B cell (primary cell): ENCODE results near the gene SHMT2. TPM values are rescaled to one million over a fixed set of nuclear protein-coding genes. Genes with fewer than 3 reads are reported as not detected.

ENCODE experiments used
- ATAC-seq: fragments of 200-7000 bp; cut with Tn5 transposase; one replicate; pipeline ENCODE4 v1.10.0; 2021; ENCODE audit warnings: low read depth, mild to moderate bottlenecking, moderate number of reproducible peaks, moderate library complexity
- CTCF ChIA-PET: fragments of 350-600 bp; sonication (Branson Sonifier 250); formaldehyde crosslinking; loops from one replicate; lab custom pipeline; 2021; ENCODE audit warnings: antibody characterized with exemption, inconsistent platforms; lab: Charles Lee
- POLR2A ChIA-PET: fragments of 350-600 bp; sonication (Branson Sonifier 250); formaldehyde crosslinking; loops from one replicate; lab custom pipeline; 2021; ENCODE audit warnings: antibody characterized with exemption; lab: Charles Lee
- DNase-seq: peaks from one replicate; pipeline ENCODE4 v3.0.0; 2013
- H2AFZ ChIP-seq: 2 replicates; pipeline ENCODE4 v1.6.1; 2012; ENCODE audit warnings: mild to moderate bottlenecking, low read depth, low read length; ENCODE audit not compliant: insufficient read depth, poor library complexity, severe bottlenecking
- H3K27ac ChIP-seq, 2 donors: 1 replicate in 1 of 2; 2 replicates in 1 of 2; pipeline ENCODE4 v1.5.1; 2012 to 2013; ENCODE audit warnings: low read length in 2 of 2, mild to moderate bottlenecking in 2 of 2, moderate library complexity in 1 of 2
- H3K27me3 ChIP-seq, 4 experiments: fragments of 200-600 bp in 1 of 4; sonication (generic) in 1 of 4; replicated peaks in 1 of 4; 1 replicate in 2 of 4; 2 replicates in 2 of 4; pipeline versions ENCODE4 v1.6.1 to v1.7.0; 2013 to 2016; ENCODE audit warnings: low read length in 3 of 4, mild to moderate bottlenecking in 2 of 4, mixed read lengths in 1 of 4, moderate library complexity in 1 of 4; ENCODE audit not compliant: insufficient read depth in 4 of 4, control insufficient read depth in 3 of 4; ENCODE audit errors: control extremely low read depth in 1 of 4
- H3K36me3 ChIP-seq, 2 experiments: replicated peaks in 1 of 2; 1 replicate in 1 of 2; 2 replicates in 1 of 2; pipeline versions ENCODE4 v1.6.1 to v1.7.1; 2013; ENCODE audit warnings: low read length in 1 of 2; ENCODE audit not compliant: insufficient read depth in 2 of 2, control insufficient read depth in 1 of 2; ENCODE audit errors: control extremely low read depth in 1 of 2, extremely low read depth in 1 of 2
- H3K4me1 ChIP-seq, 2 donors: fragments of 200-600 bp in 1 of 2; sonication (generic) in 1 of 2; 1 replicate in 1 of 2; 2 replicates in 1 of 2; pipeline versions ENCODE4 v1.5.1 to v1.6.1; 2013 to 2017; ENCODE audit warnings: low read length in 2 of 2; ENCODE audit not compliant: control insufficient read depth in 2 of 2, insufficient read depth in 2 of 2
- H3K4me2 ChIP-seq: replicated peaks from 2 replicates; pipeline ENCODE3; 2012; ENCODE audit warnings: mild to moderate bottlenecking, low read depth, low read length; ENCODE audit not compliant: poor library complexity, severe bottlenecking
- H3K4me3 ChIP-seq, 5 experiments: fragments of 200-600 bp in 1 of 5; sonication (generic) in 1 of 5; 1 replicate in 3 of 5; 2 replicates in 2 of 5; pipeline versions ENCODE4 v1.5.1 to v1.7.0; 2011 to 2016; ENCODE audit warnings: low read length in 4 of 5, mild to moderate bottlenecking in 4 of 5, low read depth in 2 of 5, control low read depth in 1 of 5, moderate library complexity in 1 of 5; ENCODE audit not compliant: insufficient read depth in 1 of 5; ENCODE audit errors: control extremely low read depth in 1 of 5, extremely low read depth in 1 of 5
- H3K79me2 ChIP-seq: fragments of 200-600 bp; sonication (generic); one replicate; pipeline ENCODE4 v1.6.0; 2016; ENCODE audit warnings: low read length; ENCODE audit not compliant: control insufficient read depth, insufficient read depth
- H3K9ac ChIP-seq: fragments of 200-600 bp; sonication (generic); 2 replicates; pipeline ENCODE4 v1.6.1; 2017; ENCODE audit warnings: mild to moderate bottlenecking, low read length, moderate library complexity
- H3K9me3 ChIP-seq, 3 donors: one replicate each; pipeline versions ENCODE4 v1.6.1 to v1.7.1; 2013; ENCODE audit warnings: low read length in 2 of 3; ENCODE audit not compliant: control insufficient read depth in 2 of 3, insufficient read depth in 1 of 3; ENCODE audit errors: control extremely low read depth in 1 of 3
- H4K20me1 ChIP-seq: 2 replicates; pipeline ENCODE4 v1.6.0; 2012; ENCODE audit warnings: mild to moderate bottlenecking, low read length; ENCODE audit not compliant: insufficient read depth, control insufficient read depth, poor library complexity, severe bottlenecking
- H3K27ac Mint-ChIP-seq: one replicate; pipeline ENCODE4 v1.8.0; 2021; ENCODE audit warnings: mixed read lengths
- H3K27me3 Mint-ChIP-seq: one replicate; pipeline ENCODE4 v1.8.0; 2021; ENCODE audit warnings: mixed read lengths
- H3K4me1 Mint-ChIP-seq: one replicate; pipeline ENCODE4 v1.8.0; 2021; ENCODE audit warnings: mixed read lengths
- H3K4me3 Mint-ChIP-seq: one replicate; pipeline ENCODE4 v1.8.0; 2021; ENCODE audit warnings: mixed read lengths
- H3K9me3 Mint-ChIP-seq: one replicate; pipeline ENCODE4 v1.8.0; 2022; ENCODE audit warnings: mixed read lengths; ENCODE audit not compliant: insufficient read depth
- CTCF ChIP-seq: fragments of 200-600 bp; IDR thresholded peaks from one replicate; pipeline ENCODE4 v1.8.0; 2022; ENCODE audit warnings: antibody characterized with exemption, mild to moderate bottlenecking
- EZH2 ChIP-seq: IDR thresholded peaks from 2 replicates; pipeline ENCODE4 v1.6.1; 2012; ENCODE audit warnings: borderline replicate concordance, low read depth, mild to moderate bottlenecking, moderate library complexity, low read length; ENCODE audit not compliant: insufficient read depth, poor library complexity, severe bottlenecking
- WGBS: methylation state at CpG from one replicate; pipeline ENCODE4 v1.1.5; 2013; ENCODE audit warnings: missing lambda C conversion rate; ENCODE audit not compliant: insufficient coverage; 5-methylcytosine and 5-hydroxymethylcytosine counted together
- intact Hi-C: fragments of 100-400 bp; cut with micrococcal nuclease; formaldehyde crosslinking; loops from one replicate; pipeline ENCODE4 v1.10.0; 2022
- polyA plus RNA-seq: library from polyadenylated mRNA; depleted of rRNA; stranded (reverse); fragments of >200 nt; gene quantifications from 2 replicates; pipeline ENCODE4 v1.2.3, GENCODE V29; 2012
- total RNA-seq, 2 donors: library from RNA; stranded (reverse); fragments of 120-200 nt in 1 of 2; gene quantifications; 1 replicate in 1 of 2; 2 replicates in 1 of 2; pipeline versions ENCODE4 v1.2.3 to v1.2.4, GENCODE V29; 2013 to 2022

Gene SHMT2
- total and polyA plus RNA-seq, 2 donors (not counting 1 experiment from before 2014, with no cell fraction given): 166 to 236 TPM

- H3K27ac Mint-ChIP-seq: no peak overlapping the region
- ChIA-PET POLR2A (no interaction called here), CTCF (interaction anchor here (0.6 kb wide), 1 partner anchor 836 kb away, joined by 4 read pairs; no protein-coding TSS in a partner anchor)
- no peaks in the 10 kb centered on the region for H3K36me3 ChIP-seq
- H3K79me2 ChIP-seq: no peaks in the 10 kb centered on the region
- H3K9me3 ChIP-seq: no peaks in the 10 kb centered on the region
- H3K4me2 ChIP-seq: no peak overlapping the region
- H3K4me1 Mint-ChIP-seq: no peaks in the 10 kb centered on the region
- H4K20me1 ChIP-seq: no peaks in the 10 kb centered on the region
- TF ChIP-seq CTCF (no peak), EZH2 (no peak)
- H3K27me3 ChIP-seq: no peaks in the 10 kb centered on the region
- H3K9me3 Mint-ChIP-seq: no peaks in the 10 kb centered on the region
- H3K27me3 Mint-ChIP-seq: no peaks in the 10 kb centered on the region
- ATAC-seq: no peak
- WGBS: 97% methylated on average over 28 of the region's 28 CpGs
- H3K27ac ChIP-seq: no peak overlapping the region
- intact Hi-C loops: no loop called here
- H3K9ac ChIP-seq: no peak overlapping the region
- H3K4me1 ChIP-seq: no peaks in the 10 kb centered on the region
- H3K4me3 ChIP-seq: no peak overlapping the region
- H3K4me3 Mint-ChIP-seq: no peak overlapping the region
- H2AFZ ChIP-seq: no peak overlapping the region
- DNase-seq: no peak
Measured at GRCh38 chr12:57203201-57203600, 26.3 kb upstream of the SHMT2 start.

GRCh38 chr12:57203791-57204190 lies 25.7 kb upstream of the SHMT2 start:
- H3K36me3 ChIP-seq: no peaks in the 10 kb centered on the region
- H3K9me3 Mint-ChIP-seq: no peaks in the 10 kb centered on the region
- TF ChIP-seq CTCF (no peak), EZH2 (no peak)
- POLR2A ChIA-PET: no interaction called here
- no peak overlapping the region for H3K4me3 Mint-ChIP-seq
- no peak overlapping the region for H3K27ac Mint-ChIP-seq
- no peak overlapping the region for H2AFZ ChIP-seq
- no peak for DNase-seq
- H3K9me3 ChIP-seq: no peaks in the 10 kb centered on the region
- intact Hi-C loops: no loop called here
- 89% methylated on average over 11 of the region's 11 CpGs for WGBS
- no peaks in the 10 kb centered on the region for H3K27me3 Mint-ChIP-seq
- no peaks in the 10 kb centered on the region for H4K20me1 ChIP-seq
- H3K27me3 ChIP-seq: no peaks in the 10 kb centered on the region
- H3K4me1 Mint-ChIP-seq: no peaks in the 10 kb centered on the region
- H3K9ac ChIP-seq: no peak overlapping the region
- ATAC-seq: no peak
- no peaks in the 10 kb centered on the region for H3K79me2 ChIP-seq
- no peak overlapping the region for H3K27ac ChIP-seq
- CTCF ChIA-PET: no interaction called here
- H3K4me1 ChIP-seq: no peaks in the 10 kb centered on the region
- no peak overlapping the region for H3K4me3 ChIP-seq
- no peak overlapping the region for H3K4me2 ChIP-seq
